ENCODE data around the gene CCDC71.

CCDC71 gene

GRCh38 chr3:49131576-49131975, 34.6 kb downstream of the CCDC71 start:
- DNase-seq (ENCODE audit: low spot score), result no peak

- no peak for DNase-seq (ENCODE audit: low spot score)
Measured at GRCh38 chr3:49131040-49131439, 35.1 kb downstream of the CCDC71 start.

- DNase-seq (ENCODE audit: low spot score), result no peak
Measured at GRCh38 chr3:49124991-49125670, 41.0 kb downstream of the CCDC71 start.

DNA sequence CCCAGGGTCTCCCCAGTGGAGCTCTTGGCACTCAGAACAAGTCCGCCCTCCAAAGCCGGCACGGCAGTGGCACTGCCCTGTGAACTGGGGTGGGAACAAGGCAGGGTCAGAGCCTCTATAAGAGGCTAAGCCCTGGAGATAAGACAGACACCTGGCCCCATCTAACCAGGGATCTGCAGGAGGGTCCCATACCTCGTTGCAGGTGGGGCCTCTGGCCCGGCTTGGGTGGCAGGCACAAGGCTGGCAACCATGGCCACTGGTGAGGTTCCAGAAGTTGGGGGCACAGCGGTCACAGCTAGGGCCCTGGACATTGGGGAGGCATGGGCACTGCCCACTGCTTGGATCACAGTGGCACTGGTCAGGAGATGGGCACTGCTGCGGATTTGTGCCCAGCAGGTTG, 41.9 kb downstream of the CCDC71 start:
- DNase-seq (ENCODE audit: low spot score), result no peak

- no peak for DNase-seq (ENCODE audit: low spot score)
Measured at GRCh38 chr3:49123687-49124086, 42.4 kb downstream of the CCDC71 start.

DNA sequence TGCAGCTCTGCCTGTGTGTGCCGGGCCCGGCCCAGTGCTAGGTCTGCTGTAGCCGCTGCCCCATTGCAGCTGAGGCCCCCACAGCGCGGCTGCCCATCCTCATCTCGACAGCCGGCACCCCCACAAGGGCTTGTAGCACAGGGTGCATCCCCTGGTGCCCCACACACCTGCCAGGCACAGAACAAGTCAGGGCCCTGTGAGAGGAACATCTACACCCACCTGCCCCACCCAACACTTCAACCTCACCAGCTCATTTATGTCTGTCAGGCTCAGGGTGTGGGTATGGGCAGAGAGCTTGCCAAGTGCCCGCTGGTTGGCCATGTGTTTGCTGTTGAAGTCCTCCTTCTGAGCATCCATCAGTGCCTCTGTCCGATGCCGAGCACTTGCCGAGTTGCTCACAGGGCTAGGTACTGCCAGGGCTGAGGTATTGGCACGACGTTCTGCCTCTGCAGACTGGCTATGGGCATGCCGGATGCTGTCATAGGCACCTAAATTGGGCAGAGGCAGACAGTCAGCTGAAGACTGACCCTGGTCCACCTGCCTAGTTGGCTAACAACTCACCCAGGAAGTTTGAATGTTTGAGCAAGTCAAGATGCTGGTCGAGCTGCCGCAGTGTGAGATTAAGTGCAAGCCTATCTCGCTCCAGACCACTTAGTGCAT, 43.1 kb downstream of the CCDC71 start:
- DNase-seq (ENCODE audit: low spot score), result no peak

- DNase-seq (ENCODE audit: low spot score), result no peak
Measured at GRCh38 chr3:49122451-49122850, 43.7 kb downstream of the CCDC71 start.

GRCh38 chr3:49122022-49122421, 44.1 kb downstream of the CCDC71 start:
- no peak for DNase-seq (ENCODE audit: low spot score)

- no peak for DNase-seq (ENCODE audit: low spot score)
Measured at GRCh38 chr3:49121132-49121736, 44.9 kb downstream of the CCDC71 start.

DNA sequence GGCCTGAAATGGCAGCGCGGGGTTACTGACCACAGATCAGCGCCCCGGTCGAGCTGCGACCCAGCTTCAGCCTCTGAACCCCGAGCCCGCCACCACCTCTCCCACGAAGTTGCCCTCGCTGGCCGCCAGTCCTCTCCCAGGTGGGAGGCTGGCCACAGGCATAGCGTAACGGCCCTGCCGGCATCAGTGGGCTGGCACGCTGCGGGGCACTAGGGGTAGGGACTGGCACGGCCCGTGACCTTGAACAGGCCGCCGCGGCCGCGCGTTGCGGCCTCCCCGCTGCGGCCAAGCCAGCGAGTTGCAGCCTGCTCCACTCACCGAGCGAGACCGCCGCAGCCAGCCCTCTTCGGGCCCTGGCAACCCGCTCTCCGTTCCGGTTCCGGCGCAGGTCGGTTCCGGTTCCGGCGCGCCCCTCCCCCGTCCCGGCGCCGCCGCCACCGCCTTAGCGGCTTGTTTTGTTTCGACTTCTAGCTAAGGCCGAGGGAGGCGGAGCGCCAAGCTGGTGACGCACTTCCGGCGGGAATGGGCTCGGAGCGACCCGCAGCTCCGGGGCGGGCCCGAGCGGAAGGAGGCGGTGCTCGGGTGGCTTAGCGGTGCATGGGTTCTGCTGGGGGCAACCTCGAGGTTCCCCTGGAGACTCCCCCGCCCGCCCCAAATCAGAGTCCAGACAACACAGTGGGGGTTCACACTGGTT, 45.5 kb downstream of the CCDC71 start, which contains the start of gene USP19:
Gene USP19, minus strand, starts transcription at position 386 of the 694 bp plus-strand sequence. CDS start 1,678 bp downstream, outside the sequence.
- DNase-seq (ENCODE audit: low spot score), result peak; percentile 96

- peak; percentile 25 for DNase-seq (ENCODE audit: low spot score)
Measured at GRCh38 chr3:49120096-49120437, 46.1 kb downstream of the CCDC71 start.

DNA sequence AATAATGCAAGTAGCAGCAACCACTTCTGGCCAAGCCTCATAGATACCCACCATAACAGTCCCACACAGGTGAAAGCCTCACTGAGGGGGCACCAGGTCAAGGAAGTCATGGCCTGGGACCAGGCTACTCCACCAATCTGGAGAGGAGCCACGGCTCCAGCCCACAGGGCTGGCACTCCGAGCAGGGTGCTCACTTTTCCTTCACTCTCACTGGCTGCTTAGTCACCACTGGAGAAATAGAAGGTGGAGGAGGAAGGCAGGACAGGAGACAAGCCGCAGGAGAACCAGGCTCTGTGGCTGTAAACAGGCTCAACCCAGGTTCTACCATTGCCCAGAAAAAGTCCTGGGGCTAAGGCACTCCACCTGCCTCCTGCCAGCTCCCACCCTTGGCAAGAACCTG, 46.7 kb downstream of the CCDC71 start:
- peak; percentile 34 for DNase-seq (ENCODE audit: low spot score)

DNA sequence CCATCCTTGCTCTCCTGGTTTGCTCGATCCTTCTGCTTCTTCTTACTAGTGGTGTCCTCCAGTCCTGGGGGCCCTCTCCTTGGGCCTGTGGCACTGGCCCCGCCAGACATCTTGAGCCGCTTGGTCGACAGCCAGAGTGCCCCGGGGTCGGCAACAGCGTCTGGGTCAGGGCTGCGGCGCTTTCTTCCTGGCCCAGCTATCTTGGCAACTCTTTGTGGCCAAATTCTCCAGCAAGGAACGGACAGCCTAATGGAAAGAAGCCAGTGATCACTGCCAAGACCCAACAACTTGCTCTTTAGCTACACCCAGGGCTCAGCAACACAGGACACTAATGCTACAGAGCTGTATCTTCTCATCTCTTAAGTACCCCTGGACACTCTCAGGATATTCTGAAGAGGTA, 47.1 kb downstream of the CCDC71 start:
- no peak for DNase-seq (ENCODE audit: low spot score)
